Upper lobe of left lung (tissue), 6 donors: ENCODE measurements around the gene TARM1. TPM values are rescaled to one million over a fixed set of nuclear protein-coding genes. Genes with fewer than 3 reads are reported as not detected.

Source experiments
- ATAC-seq, 2 donors: fragments of 200-7000 bp; cut with Tn5 transposase; one replicate each; pipeline ENCODE4 v1.9.1; 2022; ENCODE audit warnings: mild to moderate bottlenecking in 2 of 2, moderate library complexity in 2 of 2; ENCODE audit not compliant: low FRiP score in 2 of 2
- DNase-seq, 2 donors: peaks; one replicate each; pipeline ENCODE4 v3.0.0-alpha.2; 2019 to 2020
- H3K27ac ChIP-seq, 4 donors: fragments of 200-600 bp; sonication (generic); one replicate each; pipeline ENCODE4 v1.5.1; 2016 to 2019
- H3K27me3 ChIP-seq, 4 donors: fragments of 200-600 bp; sonication (generic); one replicate each; pipeline ENCODE4 v1.5.1; 2017 to 2019
- H3K36me3 ChIP-seq, 4 donors: fragments of 200-600 bp; sonication (generic); one replicate each; pipeline ENCODE4 v1.5.1; 2016 to 2019
- H3K4me1 ChIP-seq, 4 donors: fragments of 200-600 bp; sonication (generic); one replicate each; pipeline ENCODE4 v1.5.1; 2018 to 2019
- H3K4me3 ChIP-seq, 4 donors: fragments of 200-600 bp; sonication (generic); one replicate each; pipeline ENCODE4 v1.5.1; 2017 to 2019; ENCODE audit warnings: mild to moderate bottlenecking in 2 of 4, moderate library complexity in 1 of 4
- H3K9me3 ChIP-seq, 4 donors: fragments of 200-600 bp; sonication (generic); one replicate each; pipeline ENCODE4 v1.5.1; 2018 to 2019
- EP300 ChIP-seq, 4 donors: sonication (generic); formaldehyde crosslinking; IDR thresholded peaks; one replicate each; pipeline ENCODE4 v1.5.1; 2017; ENCODE audit warnings: antibody characterized with exemption in 4 of 4, control low read depth in 2 of 4
- POLR2A ChIP-seq, 4 donors: fragments of 450-650 bp; IDR thresholded peaks; one replicate each; pipeline ENCODE4 v1.5.1; 2016 to 2017; ENCODE audit warnings: antibody characterized with exemption in 4 of 4, mild to moderate bottlenecking in 2 of 4
- POLR2AphosphoS5 ChIP-seq, 2 donors: sonication (generic); formaldehyde crosslinking; IDR thresholded peaks; one replicate each; pipeline ENCODE4 v1.5.1; 2017; ENCODE audit warnings: antibody characterized with exemption in 2 of 2
- WGBS, 2 donors: methylation state at CpG; one replicate each; pipeline ENCODE4 v1.1.5; 2017 to 2018; 5-methylcytosine and 5-hydroxymethylcytosine counted together
- total RNA-seq, 6 donors: library from RNA; depleted of rRNA in 4 of 6; stranded (reverse); fragments of >200 nt in 4 of 6; gene quantifications; one replicate each; pipeline versions ENCODE4 v1.1.0 to v1.2.1, GENCODE V29; 2016 to 2021
- TF ChIP-seq, protein P1 (sequence below), 6 experiments: fragments of 450-650 bp in 4 of 6; fragments of 200-600 bp in 2 of 6; sonication (generic) in 2 of 6; IDR thresholded peaks; one replicate each; pipeline ENCODE4 v1.5.1; 2016 to 2019; ENCODE audit warnings: antibody characterized with exemption in 6 of 6
- donor health status: DM: no; HTN: no; CAD: no; lungs with moderate emphysema.
- donor health status: DM: no; HTN: yes; CAD: no; lungs with severe emphysema.

The TARM1 gene
- total RNA-seq, 6 donors from 2014 or later = not detected

DNA sequence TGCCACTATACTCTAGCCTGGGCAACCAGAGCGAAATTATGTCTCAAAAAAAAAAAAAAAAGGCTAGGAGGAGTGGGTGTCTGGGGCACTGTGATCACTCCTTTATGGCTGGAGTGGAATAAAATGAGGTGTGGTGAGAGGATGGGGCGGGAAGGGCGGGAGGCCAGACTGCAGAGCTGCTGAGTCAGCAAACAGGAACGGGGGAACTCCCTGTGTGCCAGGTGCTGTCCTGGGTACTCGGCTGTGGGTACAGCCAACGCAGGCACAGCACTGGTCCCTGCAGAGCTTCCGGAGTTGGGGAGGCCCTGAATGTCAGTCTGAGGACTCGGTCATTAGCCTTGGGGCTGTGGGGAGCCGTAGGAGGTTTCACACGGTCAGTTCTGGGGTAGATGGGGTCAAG lies 40.1 kb upstream of the TARM1 start:
- DNase-seq = no peak
- no peak for ATAC-seq
- 94 to 97% methylated on average over 10 of the region's 10 CpGs for whole genome bisulfite sequencing, 2 donors
- Histone ChIP-seq H3K36me3 (peaks cover 34 to 76% (median 70%) of the 10 kb centered on the region in 4 donors), H3K27ac (no peak overlapping the region), H3K4me3 (no peak overlapping the region), H3K27me3 (no peaks in the 10 kb centered on the region), H3K9me3 (no peaks in the 10 kb centered on the region), H3K4me1 (peaks cover 8 to 11% (median 10%) of the 10 kb centered on the region in 4 donors)
- no peak for TF ChIP-seq POLR2AphosphoS5 (IDR thresholded peaks at IDR 0.05)
- TF ChIP-seq POLR2A (IDR thresholded peaks at IDR 0.05) = no peak
- no peak for TF ChIP-seq EP300 (IDR thresholded peaks at IDR 0.05)
- TF ChIP-seq, protein P1, sequence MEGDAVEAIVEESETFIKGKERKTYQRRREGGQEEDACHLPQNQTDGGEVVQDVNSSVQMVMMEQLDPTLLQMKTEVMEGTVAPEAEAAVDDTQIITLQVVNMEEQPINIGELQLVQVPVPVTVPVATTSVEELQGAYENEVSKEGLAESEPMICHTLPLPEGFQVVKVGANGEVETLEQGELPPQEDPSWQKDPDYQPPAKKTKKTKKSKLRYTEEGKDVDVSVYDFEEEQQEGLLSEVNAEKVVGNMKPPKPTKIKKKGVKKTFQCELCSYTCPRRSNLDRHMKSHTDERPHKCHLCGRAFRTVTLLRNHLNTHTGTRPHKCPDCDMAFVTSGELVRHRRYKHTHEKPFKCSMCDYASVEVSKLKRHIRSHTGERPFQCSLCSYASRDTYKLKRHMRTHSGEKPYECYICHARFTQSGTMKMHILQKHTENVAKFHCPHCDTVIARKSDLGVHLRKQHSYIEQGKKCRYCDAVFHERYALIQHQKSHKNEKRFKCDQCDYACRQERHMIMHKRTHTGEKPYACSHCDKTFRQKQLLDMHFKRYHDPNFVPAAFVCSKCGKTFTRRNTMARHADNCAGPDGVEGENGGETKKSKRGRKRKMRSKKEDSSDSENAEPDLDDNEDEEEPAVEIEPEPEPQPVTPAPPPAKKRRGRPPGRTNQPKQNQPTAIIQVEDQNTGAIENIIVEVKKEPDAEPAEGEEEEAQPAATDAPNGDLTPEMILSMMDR (IDR thresholded peaks at IDR 0.05) = no peak

GRCh38 chr19:54115109-54116063 lies 34.2 kb upstream of the TARM1 start, which contains the start of the genes PRPF31 and TFPT:
TSS of gene PRPF31 (plus strand) at chr19:54115754. CDS start at chr19:54118279, 2,525 bp downstream.
TSS of gene TFPT (minus strand) at chr19:54115657. CDS start at chr19:54115269, 388 bp downstream.
- WGBS, 2 donors = 1% methylated on average over 57 to 60 of the region's 60 CpGs

GRCh38 chr19:54114340-54115108 lies 33.4 kb upstream of the TARM1 start:
- peak overlapping the region; percentile 75 to 99 (median 87) for H3K4me3 ChIP-seq
- 20 to 26% methylated on average over 24 to 28 of the region's 28 CpGs for WGBS, 2 donors
- no peaks in the 10 kb centered on the region for H3K9me3 ChIP-seq
- peaks cover 10 to 31% (median 20%) of the 10 kb centered on the region in 4 donors for H3K36me3 ChIP-seq
- H3K4me1 ChIP-seq = peaks cover 24 to 31% (median 25%) of the 10 kb centered on the region in 4 donors
- ATAC-seq (peak; percentile 35 to 60), DNase-seq (peak; percentile 72 to 85)
- H3K27me3 ChIP-seq = no peaks in the 10 kb centered on the region
- TF ChIP-seq POLR2AphosphoS5 (IDR thresholded peaks at IDR 0.05) (no peak), EP300 (IDR thresholded peaks at IDR 0.05) (no peak), POLR2A (IDR thresholded peaks at IDR 0.05) (no peak)
- TF ChIP-seq, protein P1 (IDR thresholded peaks at IDR 0.05) = no peak
- peak overlapping the region in 3 of 4 donors; percentile 89 to 96 (median 90) for H3K27ac ChIP-seq

More at GRCh38 chr19:54115109-54116063, 34.2 kb upstream of the TARM1 start, which contains the start of the genes PRPF31 and TFPT:
- peak in 3 of 4 donors; percentile 47 to 82 (median 53) for TF ChIP-seq POLR2A (IDR thresholded peaks at IDR 0.05)
- TF ChIP-seq EP300 (IDR thresholded peaks at IDR 0.05) = peak in 1 of 4 donors; percentile 59
- TF ChIP-seq POLR2AphosphoS5 (IDR thresholded peaks at IDR 0.05) = peak; percentile 97
- TF ChIP-seq, protein P1 (IDR thresholded peaks at IDR 0.05) = peak in 1 of 6 experiments; percentile 5
- H3K27ac ChIP-seq = peak within 1 kb of the TSS; percentile 84 to 96 (median 90)
- peaks cover 5 to 31% (median 21%) of the 10 kb centered on the region in 4 donors for H3K36me3 ChIP-seq
- no peaks in the 10 kb centered on the region for H3K9me3 ChIP-seq
- peak; percentile 96 to 97 for ATAC-seq
- H3K4me3 ChIP-seq = peak within 1 kb of the TSS; percentile 75 to 99 (median 87)
- H3K27me3 ChIP-seq = no peaks in the 10 kb centered on the region
- H3K4me1 ChIP-seq = peaks cover 24 to 31% (median 25%) of the 10 kb centered on the region in 4 donors
- DNase-seq = peak; percentile 88 to 96

- WGBS, 2 donors = 77 to 83% methylated on average over 6 of the region's 6 CpGs
- TF ChIP-seq, protein P1 (IDR thresholded peaks at IDR 0.05) = no peak
- no peak for TF ChIP-seq POLR2A (IDR thresholded peaks at IDR 0.05)
- no peak for TF ChIP-seq POLR2AphosphoS5 (IDR thresholded peaks at IDR 0.05)
- TF ChIP-seq EP300 (IDR thresholded peaks at IDR 0.05) = no peak
- ATAC-seq (no peak), DNase-seq (no peak)
- Histone ChIP-seq H3K4me1 (peaks cover 9 to 11% (median 10%) of the 10 kb centered on the region in 4 donors), H3K9me3 (no peaks in the 10 kb centered on the region), H3K27me3 (no peaks in the 10 kb centered on the region), H3K36me3 (peaks cover 30 to 59% (median 54%) of the 10 kb centered on the region in 4 donors), H3K4me3 (no peak overlapping the region), H3K27ac (no peak overlapping the region)
Observed at GRCh38 chr19:54109651-54110050, 28.5 kb upstream of the TARM1 start.
